B cell (primary cell): ENCODE data around the gene HPD. TPM values are rescaled to one million over a fixed set of nuclear protein-coding genes. Genes with fewer than 3 reads are reported as not detected.
"Not testable (repeated sequence)": the region's sequence is repeated elsewhere in the genome, so short reads cannot be mapped to it uniquely, and the experiment has no call there.

Source experiments
- ATAC-seq: fragments of 200-7000 bp; cut with Tn5 transposase; one replicate; pipeline ENCODE4 v1.10.0; 2021; ENCODE audit warnings: low read depth, mild to moderate bottlenecking, moderate number of reproducible peaks, moderate library complexity
- CTCF ChIA-PET: fragments of 350-600 bp; sonication (Branson Sonifier 250); formaldehyde crosslinking; loops from one replicate; lab custom pipeline; 2021; ENCODE audit warnings: antibody characterized with exemption, inconsistent platforms; lab: Charles Lee
- POLR2A ChIA-PET: fragments of 350-600 bp; sonication (Branson Sonifier 250); formaldehyde crosslinking; loops from one replicate; lab custom pipeline; 2021; ENCODE audit warnings: antibody characterized with exemption; lab: Charles Lee
- DNase-seq: peaks from one replicate; pipeline ENCODE4 v3.0.0; 2013
- H2AFZ ChIP-seq: 2 replicates; pipeline ENCODE4 v1.6.1; 2012; ENCODE audit warnings: mild to moderate bottlenecking, low read depth, low read length; ENCODE audit not compliant: insufficient read depth, poor library complexity, severe bottlenecking
- H3K27ac ChIP-seq, 2 donors: 1 replicate in 1 of 2; 2 replicates in 1 of 2; pipeline ENCODE4 v1.5.1; 2012 to 2013; ENCODE audit warnings: low read length in 2 of 2, mild to moderate bottlenecking in 2 of 2, moderate library complexity in 1 of 2
- H3K27me3 ChIP-seq, 4 experiments: fragments of 200-600 bp in 1 of 4; sonication (generic) in 1 of 4; replicated peaks in 1 of 4; 1 replicate in 2 of 4; 2 replicates in 2 of 4; pipeline versions ENCODE4 v1.6.1 to v1.7.0; 2013 to 2016; ENCODE audit warnings: low read length in 3 of 4, mild to moderate bottlenecking in 2 of 4, mixed read lengths in 1 of 4, moderate library complexity in 1 of 4; ENCODE audit not compliant: insufficient read depth in 4 of 4, control insufficient read depth in 3 of 4; ENCODE audit errors: control extremely low read depth in 1 of 4
- H3K36me3 ChIP-seq, 2 experiments: replicated peaks in 1 of 2; 1 replicate in 1 of 2; 2 replicates in 1 of 2; pipeline versions ENCODE4 v1.6.1 to v1.7.1; 2013; ENCODE audit warnings: low read length in 1 of 2; ENCODE audit not compliant: insufficient read depth in 2 of 2, control insufficient read depth in 1 of 2; ENCODE audit errors: control extremely low read depth in 1 of 2, extremely low read depth in 1 of 2
- H3K4me1 ChIP-seq, 2 donors: fragments of 200-600 bp in 1 of 2; sonication (generic) in 1 of 2; 1 replicate in 1 of 2; 2 replicates in 1 of 2; pipeline versions ENCODE4 v1.5.1 to v1.6.1; 2013 to 2017; ENCODE audit warnings: low read length in 2 of 2; ENCODE audit not compliant: control insufficient read depth in 2 of 2, insufficient read depth in 2 of 2
- H3K4me2 ChIP-seq: replicated peaks from 2 replicates; pipeline ENCODE3; 2012; ENCODE audit warnings: mild to moderate bottlenecking, low read depth, low read length; ENCODE audit not compliant: poor library complexity, severe bottlenecking
- H3K4me3 ChIP-seq, 5 experiments: fragments of 200-600 bp in 1 of 5; sonication (generic) in 1 of 5; 1 replicate in 3 of 5; 2 replicates in 2 of 5; pipeline versions ENCODE4 v1.5.1 to v1.7.0; 2011 to 2016; ENCODE audit warnings: low read length in 4 of 5, mild to moderate bottlenecking in 4 of 5, low read depth in 2 of 5, control low read depth in 1 of 5, moderate library complexity in 1 of 5; ENCODE audit not compliant: insufficient read depth in 1 of 5; ENCODE audit errors: control extremely low read depth in 1 of 5, extremely low read depth in 1 of 5
- H3K79me2 ChIP-seq: fragments of 200-600 bp; sonication (generic); one replicate; pipeline ENCODE4 v1.6.0; 2016; ENCODE audit warnings: low read length; ENCODE audit not compliant: control insufficient read depth, insufficient read depth
- H3K9ac ChIP-seq: fragments of 200-600 bp; sonication (generic); 2 replicates; pipeline ENCODE4 v1.6.1; 2017; ENCODE audit warnings: mild to moderate bottlenecking, low read length, moderate library complexity
- H3K9me3 ChIP-seq, 3 donors: one replicate each; pipeline versions ENCODE4 v1.6.1 to v1.7.1; 2013; ENCODE audit warnings: low read length in 2 of 3; ENCODE audit not compliant: control insufficient read depth in 2 of 3, insufficient read depth in 1 of 3; ENCODE audit errors: control extremely low read depth in 1 of 3
- H4K20me1 ChIP-seq: 2 replicates; pipeline ENCODE4 v1.6.0; 2012; ENCODE audit warnings: mild to moderate bottlenecking, low read length; ENCODE audit not compliant: insufficient read depth, control insufficient read depth, poor library complexity, severe bottlenecking
- H3K27ac Mint-ChIP-seq: one replicate; pipeline ENCODE4 v1.8.0; 2021; ENCODE audit warnings: mixed read lengths
- H3K27me3 Mint-ChIP-seq: one replicate; pipeline ENCODE4 v1.8.0; 2021; ENCODE audit warnings: mixed read lengths
- H3K4me1 Mint-ChIP-seq: one replicate; pipeline ENCODE4 v1.8.0; 2021; ENCODE audit warnings: mixed read lengths
- H3K4me3 Mint-ChIP-seq: one replicate; pipeline ENCODE4 v1.8.0; 2021; ENCODE audit warnings: mixed read lengths
- H3K9me3 Mint-ChIP-seq: one replicate; pipeline ENCODE4 v1.8.0; 2022; ENCODE audit warnings: mixed read lengths; ENCODE audit not compliant: insufficient read depth
- EZH2 ChIP-seq: IDR thresholded peaks from 2 replicates; pipeline ENCODE4 v1.6.1; 2012; ENCODE audit warnings: borderline replicate concordance, low read depth, mild to moderate bottlenecking, moderate library complexity, low read length; ENCODE audit not compliant: insufficient read depth, poor library complexity, severe bottlenecking
- WGBS: methylation state at CpG from one replicate; pipeline ENCODE4 v1.1.5; 2013; ENCODE audit warnings: missing lambda C conversion rate; ENCODE audit not compliant: insufficient coverage; 5-methylcytosine and 5-hydroxymethylcytosine counted together
- intact Hi-C: fragments of 100-400 bp; cut with micrococcal nuclease; formaldehyde crosslinking; loops from one replicate; pipeline ENCODE4 v1.10.0; 2022
- polyA plus RNA-seq: library from polyadenylated mRNA; depleted of rRNA; stranded (reverse); fragments of >200 nt; gene quantifications from 2 replicates; pipeline ENCODE4 v1.2.3, GENCODE V29; 2012
- total RNA-seq, 2 donors: library from RNA; stranded (reverse); fragments of 120-200 nt in 1 of 2; gene quantifications; 1 replicate in 1 of 2; 2 replicates in 1 of 2; pipeline versions ENCODE4 v1.2.3 to v1.2.4, GENCODE V29; 2013 to 2022
- TF ChIP-seq, protein P1 (sequence below): fragments of 200-600 bp; IDR thresholded peaks from one replicate; pipeline ENCODE4 v1.8.0; 2022; ENCODE audit warnings: antibody characterized with exemption, mild to moderate bottlenecking

Gene HPD
- total and polyA plus RNA-seq, 2 donors (not counting 1 experiment from before 2014, with no cell fraction given), result not detected

GRCh38 chr12:121791671-121792551 lies 66.7 kb downstream of the HPD start:
- H3K4me1 Mint-ChIP-seq, result peaks cover 70% of the 10 kb centered on the region
- peak overlapping the region; percentile 98 for H3K27ac Mint-ChIP-seq
- no peak for TF ChIP-seq EZH2
- TF ChIP-seq, protein P1, sequence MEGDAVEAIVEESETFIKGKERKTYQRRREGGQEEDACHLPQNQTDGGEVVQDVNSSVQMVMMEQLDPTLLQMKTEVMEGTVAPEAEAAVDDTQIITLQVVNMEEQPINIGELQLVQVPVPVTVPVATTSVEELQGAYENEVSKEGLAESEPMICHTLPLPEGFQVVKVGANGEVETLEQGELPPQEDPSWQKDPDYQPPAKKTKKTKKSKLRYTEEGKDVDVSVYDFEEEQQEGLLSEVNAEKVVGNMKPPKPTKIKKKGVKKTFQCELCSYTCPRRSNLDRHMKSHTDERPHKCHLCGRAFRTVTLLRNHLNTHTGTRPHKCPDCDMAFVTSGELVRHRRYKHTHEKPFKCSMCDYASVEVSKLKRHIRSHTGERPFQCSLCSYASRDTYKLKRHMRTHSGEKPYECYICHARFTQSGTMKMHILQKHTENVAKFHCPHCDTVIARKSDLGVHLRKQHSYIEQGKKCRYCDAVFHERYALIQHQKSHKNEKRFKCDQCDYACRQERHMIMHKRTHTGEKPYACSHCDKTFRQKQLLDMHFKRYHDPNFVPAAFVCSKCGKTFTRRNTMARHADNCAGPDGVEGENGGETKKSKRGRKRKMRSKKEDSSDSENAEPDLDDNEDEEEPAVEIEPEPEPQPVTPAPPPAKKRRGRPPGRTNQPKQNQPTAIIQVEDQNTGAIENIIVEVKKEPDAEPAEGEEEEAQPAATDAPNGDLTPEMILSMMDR, result no peak
- intact Hi-C loops, result loop anchor here (1.0 to 10.0 kb wide), 5 partner anchors 10 to 325 kb away; partner anchors contain the start of genes BCL7A and ORAI1
- H3K9me3 Mint-ChIP-seq, result no peaks in the 10 kb centered on the region
- Histone ChIP-seq H4K20me1 (peaks cover 27% of the 10 kb centered on the region), H2AFZ (no peak overlapping the region), H3K27ac (peak overlapping the region; percentile 84 to 100), H3K4me1 (peaks cover 65 to 78% of the 10 kb centered on the region in 2 donors), H3K9ac (peak overlapping the region; percentile 95), H3K4me2 (peak overlapping the region; percentile 99), H3K9me3 (no peaks in the 10 kb centered on the region), H3K27me3 (no peaks in the 10 kb centered on the region), H3K36me3 (peaks cover 0 to 16% of the 10 kb centered on the region in 2 experiments), H3K4me3 (peak overlapping the region; percentile 54 to 97 (median 92)), H3K79me2 (peaks cover 75% of the 10 kb centered on the region)
- H3K4me3 Mint-ChIP-seq, result peak overlapping the region; percentile 88
- ChIA-PET POLR2A (interaction anchor here (0.6 to 8.5 kb wide), 5 partner anchors 10 to 80 kb away, joined by 3 to 267 read pairs (median 37); partner anchors contain the start of genes SETD1B and TMEM120B), CTCF (interaction anchor here (0.5 to 33.5 kb wide), 9 partner anchors 4 to 332 kb away, joined by 4 to 1947 read pairs (median 38); partner anchors contain the start of genes PSMD9, RHOF, SETD1B and TMEM120B)
- ATAC-seq, result no peak
- H3K27me3 Mint-ChIP-seq, result no peaks in the 10 kb centered on the region
- WGBS, result 25% methylated on average over 6 of the region's 14 CpGs
- DNase-seq, result peak; percentile 54

DNA sequence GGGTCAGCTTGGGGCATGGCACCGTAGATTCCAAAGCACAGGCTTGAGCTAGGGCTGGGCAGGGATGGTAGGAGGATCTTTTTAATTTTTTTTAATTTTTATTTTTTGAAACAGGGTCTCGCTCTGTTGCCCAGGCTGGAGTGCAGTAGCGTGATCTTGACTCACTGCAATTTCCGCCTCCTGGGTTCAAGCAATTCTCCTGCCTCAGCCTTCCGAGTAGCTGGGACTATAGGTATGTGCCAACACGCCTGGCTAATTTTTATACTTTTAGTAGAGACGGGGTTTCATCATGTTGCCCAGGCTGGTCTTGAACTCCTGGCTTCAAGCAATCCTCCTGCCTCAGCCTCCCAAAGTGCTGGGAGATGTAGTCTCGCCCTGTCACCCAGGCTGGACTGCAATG lies 67.9 kb downstream of the HPD start:
- intact Hi-C loops, result loop anchor here (5.0 to 10.0 kb wide), 4 partner anchors 163 to 323 kb away; partner anchors contain the start of genes BCL7A and ORAI1
- peak overlapping the region; percentile 73 for H3K9ac ChIP-seq
- DNase-seq, H2AFZ ChIP-seq, H3K27me3 ChIP-seq, ATAC-seq, H3K9me3 ChIP-seq, H3K9me3 Mint-ChIP-seq, H3K27me3 Mint-ChIP-seq: not testable (repeated sequence)
- peaks cover 21% of the 10 kb centered on the region for H4K20me1 ChIP-seq
- peak overlapping the region; percentile 90 to 100 for H3K27ac ChIP-seq
- H3K79me2 ChIP-seq, result peaks cover 86% of the 10 kb centered on the region
- peak overlapping the region; percentile 99 for H3K4me2 ChIP-seq
- H3K27ac Mint-ChIP-seq, result peak overlapping the region; percentile 98
- ChIA-PET CTCF (interaction anchor here (1.6 to 33.5 kb wide), 3 partner anchors 3 to 98 kb away, joined by 4 to 1947 read pairs (median 1947); partner anchors contain the start of genes PSMD9, RHOF and SETD1B), POLR2A (interaction anchor here (0.6 to 8.5 kb wide), 3 partner anchors 9 to 254 kb away, joined by 7 to 267 read pairs (median 60); partner anchors contain the start of gene SETD1B)
- peaks cover 74 to 89% of the 10 kb centered on the region in 2 donors for H3K4me1 ChIP-seq
- H3K4me1 Mint-ChIP-seq, result peaks cover 81% of the 10 kb centered on the region
- H3K36me3 ChIP-seq, result peaks cover 0 to 15% of the 10 kb centered on the region in 2 experiments
- 49% methylated on average over 6 of the region's 8 CpGs for WGBS
- H3K4me3 Mint-ChIP-seq, result peak overlapping the region; percentile 88
- H3K4me3 ChIP-seq, result peak overlapping the region in 4 of 5 experiments; percentile 9 to 28 (median 18)
